GM12878 (cell line): Measurements from ENCODE around the gene TTC9B. TPM values are rescaled to one million over a fixed set of nuclear protein-coding genes. Genes with fewer than 3 reads are reported as not detected.

Experiments
- ATF2 ChIP-seq: IDR thresholded peaks from 2 replicates; pipeline ENCODE4 v1.6.1; 2012; ENCODE audit warnings: low read length, inconsistent platforms
- ATF7 ChIP-seq: fragments of 450-650 bp; IDR thresholded peaks from 2 replicates; pipeline ENCODE4 v1.6.1; 2016; ENCODE audit warnings: low read depth, mild to moderate bottlenecking
- CBFB ChIP-seq: IDR thresholded peaks from 2 replicates; pipeline ENCODE4 v1.6.1; 2016; ENCODE audit warnings: antibody characterized with exemption, low read depth
- CREB1 ChIP-seq: IDR thresholded peaks from 2 replicates; pipeline ENCODE4 v1.6.1; 2012; ENCODE audit warnings: low read depth, mild to moderate bottlenecking, inconsistent platforms
- E4F1 ChIP-seq: fragments of 450-650 bp; IDR thresholded peaks from 2 replicates; pipeline ENCODE4 v1.6.1; 2018; ENCODE audit warnings: borderline replicate concordance, mild to moderate bottlenecking; ENCODE audit not compliant: partially characterized antibody
- ESRRA ChIP-seq: IDR thresholded peaks from 2 replicates; pipeline ENCODE4 v1.6.1; 2012; ENCODE audit warnings: mild to moderate bottlenecking, low read length, improper control_type of control experiment
- FOS ChIP-seq: IDR thresholded peaks from 3 replicates; pipeline ENCODE4 v1.6.1; 2011; ENCODE audit warnings: borderline replicate concordance; ENCODE audit not compliant: insufficient read length; ENCODE audit errors: extremely low read depth
- IKZF1 ChIP-seq: fragments of 450-650 bp; conservative IDR thresholded peaks from 2 replicates; pipeline ENCODE4 v1.6.1; 2017; ENCODE audit warnings: antibody characterized with exemption, mild to moderate bottlenecking
- JUNB ChIP-seq: IDR thresholded peaks from 2 replicates; pipeline ENCODE4 v1.6.1; 2016; ENCODE audit warnings: antibody characterized with exemption, mild to moderate bottlenecking
- LARP7 ChIP-seq: fragments of 450-650 bp; IDR thresholded peaks from 2 replicates; pipeline ENCODE4 v1.6.1; 2017; ENCODE audit warnings: mild to moderate bottlenecking
- MEF2B ChIP-seq: fragments of 450-650 bp; IDR thresholded peaks from 2 replicates; pipeline ENCODE4 v1.6.1; 2018; ENCODE audit warnings: mild to moderate bottlenecking, moderate library complexity; ENCODE audit not compliant: partially characterized antibody, poor library complexity, severe bottlenecking
- NBN ChIP-seq: fragments of 450-650 bp; IDR thresholded peaks from 2 replicates; pipeline ENCODE4 v1.6.1; 2016
- PAX8 ChIP-seq: fragments of 450-650 bp; IDR thresholded peaks from 2 replicates; pipeline ENCODE4 v1.6.1; 2017; ENCODE audit warnings: mild to moderate bottlenecking, moderate library complexity
- POLR2A ChIP-seq: IDR thresholded peaks from 2 replicates; pipeline ENCODE4 v1.6.1; 2011; ENCODE audit warnings: low read depth, mild to moderate bottlenecking, low read length
- RELA ChIP-seq: fragments of 450-650 bp; IDR thresholded peaks from 2 replicates; pipeline ENCODE4 v1.8.0; 2014; ENCODE audit warnings: borderline replicate concordance; ENCODE audit not compliant: partially characterized antibody
- SPI1 ChIP-seq: IDR thresholded peaks from 2 replicates; pipeline ENCODE4 v1.6.1; 2011; ENCODE audit warnings: low read depth, mild to moderate bottlenecking, low read length, moderate library complexity, borderline replicate concordance; ENCODE audit not compliant: insufficient read depth
- ZBTB33 ChIP-seq: fragments of 450-650 bp; IDR thresholded peaks from 2 replicates; pipeline ENCODE4 v1.6.1; 2017; ENCODE audit warnings: mild to moderate bottlenecking
- ZNF622 ChIP-seq: fragments of 450-650 bp; IDR thresholded peaks from 2 replicates; pipeline ENCODE4 v1.6.1; 2017; ENCODE audit warnings: mild to moderate bottlenecking, inconsistent platforms
- polyA plus RNA-seq, 11 experiments: library from polyadenylated mRNA; depleted of rRNA in 4 of 11; unstranded in 6 of 11; stranded (reverse) in 5 of 11; fragments of >200 nt; fragmentation: Nextera tagmentation in 4 of 11; fragmentation: Illumina TruSeq in 1 of 11; extraction: Ambion mirVana in 4 of 11; extraction: Trizol in 1 of 11; gene quantifications; 1 replicate in 1 of 11; 2 replicates in 10 of 11; pipeline versions ENCODE4 v1.2.1 to v1.2.3, GENCODE V29; 2011 to 2016; ENCODE audit warnings: inconsistent platforms in 2 of 11, missing spikeins in 2 of 11, low read depth in 1 of 11
- total RNA-seq, 4 experiments: library from RNA; depleted of rRNA in 3 of 4; stranded (reverse); fragments of >200 nt in 3 of 4; fragmentation: Illumina TruSeq in 1 of 4; extraction: Trizol in 1 of 4; gene quantifications; 2 replicates each; pipeline versions ENCODE4 v1.2.1 to v1.2.3, GENCODE V29; 2013 to 2021
- TF ChIP-seq, protein P1 (sequence below): IDR thresholded peaks from 2 replicates; pipeline ENCODE4 v1.6.1; 2012; ENCODE audit warnings: mild to moderate bottlenecking, low read depth, low read length
- TF ChIP-seq, protein P2 (sequence below): fragments of 450-650 bp; IDR thresholded peaks from 2 replicates; pipeline ENCODE4 v1.6.1; 2016; ENCODE audit warnings: mild to moderate bottlenecking

The TTC9B gene
- total and polyA plus RNA-seq, 10 of the 15 experiments (the other 5 are each of a cell fraction or from before 2014, with no cell fraction given): 0.04 to 0.14 (median 0.10) TPM; not detected in 7

DNA sequence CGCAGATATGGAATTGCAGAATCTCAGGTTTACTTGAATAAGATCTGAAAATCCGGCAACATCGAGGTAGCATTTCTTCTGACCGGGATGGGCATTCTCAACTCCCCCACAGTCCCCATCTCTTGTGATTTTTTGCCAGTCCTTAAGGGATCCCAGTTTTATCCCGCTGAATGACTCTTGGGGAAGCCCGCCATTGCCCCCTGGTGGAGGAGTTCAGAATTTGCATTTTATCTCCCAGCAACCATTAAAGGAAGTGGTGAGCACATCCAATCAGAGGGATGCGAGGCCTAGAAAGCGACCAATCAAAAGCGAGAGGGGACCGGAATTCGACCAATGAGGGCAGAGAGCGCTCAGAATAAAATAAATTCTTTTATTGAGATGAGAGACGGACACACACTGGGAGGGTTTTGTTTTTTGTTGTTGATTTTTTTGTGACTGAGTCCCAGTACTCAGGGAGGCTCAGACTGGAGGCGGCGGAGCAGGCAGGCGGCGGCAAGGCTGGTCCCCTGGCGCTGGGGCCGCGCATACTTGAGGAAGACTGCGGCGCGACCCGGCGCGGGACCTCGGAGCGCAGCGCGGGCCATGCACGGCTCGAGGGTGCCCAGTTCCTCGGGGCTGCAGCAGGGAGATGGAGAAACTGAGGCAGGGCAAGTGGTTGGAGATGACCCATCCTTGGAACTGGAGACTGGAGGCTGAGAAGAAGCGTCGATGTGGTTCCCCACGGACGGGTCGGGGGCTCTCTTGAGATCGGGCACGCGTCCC, 3.9 kb upstream of the TTC9B start (continued):
- no peak for TF ChIP-seq JUNB
- no peak for TF ChIP-seq ZBTB33
- TF ChIP-seq CBFB: no peak
- TF ChIP-seq E4F1: no peak
- no peak for TF ChIP-seq RELA
- TF ChIP-seq ATF2: no peak
- TF ChIP-seq, protein P1, sequence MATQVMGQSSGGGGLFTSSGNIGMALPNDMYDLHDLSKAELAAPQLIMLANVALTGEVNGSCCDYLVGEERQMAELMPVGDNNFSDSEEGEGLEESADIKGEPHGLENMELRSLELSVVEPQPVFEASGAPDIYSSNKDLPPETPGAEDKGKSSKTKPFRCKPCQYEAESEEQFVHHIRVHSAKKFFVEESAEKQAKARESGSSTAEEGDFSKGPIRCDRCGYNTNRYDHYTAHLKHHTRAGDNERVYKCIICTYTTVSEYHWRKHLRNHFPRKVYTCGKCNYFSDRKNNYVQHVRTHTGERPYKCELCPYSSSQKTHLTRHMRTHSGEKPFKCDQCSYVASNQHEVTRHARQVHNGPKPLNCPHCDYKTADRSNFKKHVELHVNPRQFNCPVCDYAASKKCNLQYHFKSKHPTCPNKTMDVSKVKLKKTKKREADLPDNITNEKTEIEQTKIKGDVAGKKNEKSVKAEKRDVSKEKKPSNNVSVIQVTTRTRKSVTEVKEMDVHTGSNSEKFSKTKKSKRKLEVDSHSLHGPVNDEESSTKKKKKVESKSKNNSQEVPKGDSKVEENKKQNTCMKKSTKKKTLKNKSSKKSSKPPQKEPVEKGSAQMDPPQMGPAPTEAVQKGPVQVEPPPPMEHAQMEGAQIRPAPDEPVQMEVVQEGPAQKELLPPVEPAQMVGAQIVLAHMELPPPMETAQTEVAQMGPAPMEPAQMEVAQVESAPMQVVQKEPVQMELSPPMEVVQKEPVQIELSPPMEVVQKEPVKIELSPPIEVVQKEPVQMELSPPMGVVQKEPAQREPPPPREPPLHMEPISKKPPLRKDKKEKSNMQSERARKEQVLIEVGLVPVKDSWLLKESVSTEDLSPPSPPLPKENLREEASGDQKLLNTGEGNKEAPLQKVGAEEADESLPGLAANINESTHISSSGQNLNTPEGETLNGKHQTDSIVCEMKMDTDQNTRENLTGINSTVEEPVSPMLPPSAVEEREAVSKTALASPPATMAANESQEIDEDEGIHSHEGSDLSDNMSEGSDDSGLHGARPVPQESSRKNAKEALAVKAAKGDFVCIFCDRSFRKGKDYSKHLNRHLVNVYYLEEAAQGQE: no peak
- TF ChIP-seq, protein P2, sequence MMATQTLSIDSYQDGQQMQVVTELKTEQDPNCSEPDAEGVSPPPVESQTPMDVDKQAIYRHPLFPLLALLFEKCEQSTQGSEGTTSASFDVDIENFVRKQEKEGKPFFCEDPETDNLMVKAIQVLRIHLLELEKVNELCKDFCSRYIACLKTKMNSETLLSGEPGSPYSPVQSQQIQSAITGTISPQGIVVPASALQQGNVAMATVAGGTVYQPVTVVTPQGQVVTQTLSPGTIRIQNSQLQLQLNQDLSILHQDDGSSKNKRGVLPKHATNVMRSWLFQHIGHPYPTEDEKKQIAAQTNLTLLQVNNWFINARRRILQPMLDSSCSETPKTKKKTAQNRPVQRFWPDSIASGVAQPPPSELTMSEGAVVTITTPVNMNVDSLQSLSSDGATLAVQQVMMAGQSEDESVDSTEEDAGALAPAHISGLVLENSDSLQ: no peak
- TF ChIP-seq LARP7: no peak
- TF ChIP-seq PAX8: no peak
- 0 out of 2 replicates have a peak, but pooled peaks have one; percentile 8 for TF ChIP-seq CREB1
- no peak for TF ChIP-seq MEF2B
- TF ChIP-seq SPI1: peak; percentile 77
- no peak for TF ChIP-seq POLR2A
- no peak for TF ChIP-seq IKZF1
- no peak for TF ChIP-seq ATF7
- TF ChIP-seq ZNF622: no peak
- no peak for TF ChIP-seq ESRRA
- no peak for TF ChIP-seq NBN
- TF ChIP-seq FOS: peak; percentile 99
